NCI-H2029 (cell line): ENCODE measurements around the gene TSEN54.

Experiments used
- DNase-seq: peaks from one replicate; lab custom pipeline; 2025; lab: John Stamatoyannopoulos, UW

The TSEN54 gene

DNA sequence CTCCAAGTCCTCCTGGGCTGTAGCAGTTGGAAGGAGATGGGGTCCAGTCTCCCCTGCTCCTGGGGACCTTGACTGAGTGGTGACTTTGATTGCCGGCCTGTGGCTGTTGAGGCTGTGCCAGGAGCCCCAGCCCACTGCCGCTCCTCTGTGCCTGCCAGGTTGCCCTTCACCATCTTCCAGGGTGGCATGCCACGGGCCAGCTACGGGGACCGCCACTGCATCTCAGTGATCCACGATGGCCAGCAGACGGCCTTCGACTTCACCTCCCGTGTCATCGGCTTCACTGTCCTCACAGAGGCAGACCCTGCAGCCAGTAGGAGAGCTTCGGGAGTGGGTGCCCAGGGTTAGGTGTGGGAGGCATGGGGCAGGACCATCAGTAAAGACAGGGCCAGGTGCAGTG lies 47.9 kb downstream of the TSEN54 start:
- no peak for DNase-seq

GRCh38 chr17:75565066-75565465 lies 48.7 kb downstream of the TSEN54 start:
- DNase-seq: no peak

- no peak for DNase-seq
Measured at GRCh38 chr17:75565618-75566017, 49.3 kb downstream of the TSEN54 start.

- no peak for DNase-seq
Measured at GRCh38 chr17:75566416-75566815, 50.1 kb downstream of the TSEN54 start.

- no peak for DNase-seq
Measured at GRCh38 chr17:75566834-75567233, 50.5 kb downstream of the TSEN54 start.

GRCh38 chr17:75568412-75569255 lies 52.3 kb downstream of the TSEN54 start:
- no peak for DNase-seq

DNA sequence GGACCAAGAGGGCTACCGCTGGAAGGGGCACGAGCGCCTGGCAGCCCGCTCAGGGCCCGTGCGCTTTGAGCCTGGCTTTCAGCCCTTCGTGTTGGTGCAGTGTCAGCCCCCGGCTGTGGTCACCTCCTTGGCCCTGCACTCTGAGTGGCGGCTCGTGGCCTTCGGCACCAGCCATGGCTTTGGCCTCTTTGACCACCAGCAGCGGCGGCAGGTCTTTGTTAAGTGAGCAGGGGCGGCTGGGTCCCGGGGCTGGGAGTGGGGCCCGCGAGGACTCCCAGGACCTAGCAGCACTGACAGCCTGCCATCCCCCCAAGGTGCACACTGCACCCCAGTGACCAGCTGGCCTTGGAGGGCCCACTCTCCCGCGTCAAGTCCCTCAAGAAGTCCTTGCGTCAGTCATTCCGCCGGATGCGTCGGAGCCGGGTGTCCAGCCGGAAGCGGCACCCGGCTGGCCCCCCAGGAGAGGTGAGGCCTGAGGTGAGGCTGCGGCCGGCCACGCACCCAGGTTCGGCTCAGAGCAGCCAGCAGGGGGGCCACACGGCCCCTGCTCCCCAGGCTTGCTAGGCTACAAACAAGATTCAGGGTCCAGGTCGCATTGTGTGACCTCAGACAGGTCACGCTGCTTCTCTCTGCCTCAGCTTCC lies 53.8 kb downstream of the TSEN54 start:
- DNase-seq: no peak

DNA sequence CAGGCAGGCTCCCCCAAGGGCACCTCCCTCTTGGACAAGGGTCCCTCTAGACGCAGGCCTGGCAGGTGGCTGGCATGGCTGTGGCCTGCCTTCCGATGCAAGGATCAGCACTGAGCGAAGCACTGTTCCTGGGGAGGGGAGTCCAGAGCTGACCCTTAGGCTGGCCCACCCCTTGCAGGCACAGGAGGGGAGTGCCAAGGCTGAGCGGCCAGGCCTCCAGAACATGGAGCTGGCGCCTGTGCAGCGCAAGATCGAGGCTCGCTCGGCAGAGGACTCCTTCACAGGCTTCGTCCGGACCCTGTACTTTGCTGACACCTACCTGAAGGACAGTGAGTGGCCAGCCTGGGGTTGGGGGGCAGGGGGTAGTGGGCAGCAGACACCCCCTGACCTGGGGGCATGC lies 54.4 kb downstream of the TSEN54 start:
- DNase-seq: no peak

- no peak for DNase-seq
Measured at GRCh38 chr17:75571197-75571884, 55.0 kb downstream of the TSEN54 start.

- DNase-seq: no peak
Measured at GRCh38 chr17:75571885-75572215, 55.5 kb downstream of the TSEN54 start.

- DNase-seq: no peak
Measured at GRCh38 chr17:75572713-75573539, 56.6 kb downstream of the TSEN54 start.

- DNase-seq: no peak
Measured at GRCh38 chr17:75573540-75573957, 57.2 kb downstream of the TSEN54 start.

GRCh38 chr17:75573994-75574393 lies 57.7 kb downstream of the TSEN54 start:
- DNase-seq: no peak
